Keratinocyte (primary cell): Measurements from ENCODE around the gene GTPBP6. TPM values are rescaled to one million over a fixed set of nuclear protein-coding genes. Genes with fewer than 3 reads are reported as not detected.
"Not testable (repeated sequence)": the region's sequence is repeated elsewhere in the genome, so short reads cannot be mapped to it uniquely, and the experiment has no call there.

ENCODE experiments used
- DNase-seq: peaks from one replicate; pipeline ENCODE4 v3.0.0-alpha.2; 2011; ENCODE audit warnings: low read depth, missing footprints, low spot score
- FAIRE-seq: peaks from 2 replicates; lab custom pipeline; 2011; peaks lifted over from hg19 to GRCh38; lab: Jason Lieb, UNC
- H2AFZ ChIP-seq: 2 replicates; pipeline ENCODE4 v1.6.0; 2012; ENCODE audit warnings: low read length, control low read depth, inconsistent platforms; ENCODE audit not compliant: control insufficient read depth
- H3K27ac ChIP-seq: 2 replicates; pipeline ENCODE4 v1.5.1; 2011; ENCODE audit warnings: low read length; ENCODE audit not compliant: control insufficient read depth, insufficient read depth
- H3K27me3 ChIP-seq: 3 replicates; pipeline ENCODE4 v1.6.0; 2011; ENCODE audit warnings: low read length; ENCODE audit not compliant: control insufficient read depth, insufficient read depth; ENCODE audit errors: extremely low read depth
- H3K36me3 ChIP-seq, 2 experiments: 2 replicates in 1 of 2; 3 replicates in 1 of 2; pipeline ENCODE4 v1.5.1; 2011; ENCODE audit warnings: low read length in 2 of 2, mild to moderate bottlenecking in 1 of 2; ENCODE audit not compliant: control insufficient read depth in 2 of 2, insufficient read depth in 2 of 2; ENCODE audit errors: extremely low read depth in 1 of 2
- H3K4me1 ChIP-seq: 3 replicates; pipeline ENCODE4 v1.5.1; 2011; ENCODE audit warnings: low read length; ENCODE audit not compliant: control insufficient read depth, insufficient read depth; ENCODE audit errors: extremely low read depth
- H3K4me2 ChIP-seq: 3 replicates; pipeline ENCODE4 v1.6.0; 2011; ENCODE audit warnings: low read depth, low read length; ENCODE audit not compliant: control insufficient read depth, insufficient read depth; ENCODE audit errors: extremely low read depth
- H3K4me3 ChIP-seq, 3 experiments: fragments of 200-600 bp in 1 of 3; sonication (generic) in 1 of 3; 2 replicates in 2 of 3; 3 replicates in 1 of 3; pipeline ENCODE4 v1.5.1; 2011 to 2016; ENCODE audit warnings: low read length in 3 of 3, mild to moderate bottlenecking in 3 of 3, control low read depth in 2 of 3, inconsistent platforms in 1 of 3, low read depth in 1 of 3, mixed read lengths in 1 of 3, mixed run types in 1 of 3, moderate library complexity in 1 of 3; ENCODE audit not compliant: control insufficient read depth in 2 of 3, insufficient read depth in 2 of 3; ENCODE audit errors: extremely low read depth in 1 of 3
- H3K79me2 ChIP-seq: 2 replicates; pipeline ENCODE4 v1.6.0; 2012; ENCODE audit warnings: low read length; ENCODE audit not compliant: control insufficient read depth, insufficient read depth
- H3K9ac ChIP-seq: 3 replicates; pipeline ENCODE4 v1.6.0; 2011; ENCODE audit warnings: low read length; ENCODE audit not compliant: control insufficient read depth, insufficient read depth; ENCODE audit errors: extremely low read depth
- H3K9me1 ChIP-seq: 3 replicates; pipeline ENCODE4 v1.6.0; 2011; ENCODE audit warnings: low read length; ENCODE audit not compliant: control insufficient read depth, insufficient read depth; ENCODE audit errors: extremely low read depth
- H3K9me3 ChIP-seq: 2 replicates; pipeline ENCODE4 v1.5.1; 2012; ENCODE audit warnings: low read depth, low read length; ENCODE audit not compliant: control insufficient read depth
- H4K20me1 ChIP-seq: 3 replicates; pipeline ENCODE4 v1.6.0; 2011; ENCODE audit warnings: low read length; ENCODE audit not compliant: control insufficient read depth, insufficient read depth; ENCODE audit errors: extremely low read depth
- EZH2 ChIP-seq: IDR thresholded peaks from one replicate; pipeline ENCODE4 v1.6.1; 2012; ENCODE audit warnings: inconsistent platforms, mild to moderate bottlenecking, low read length, moderate library complexity
- dilution Hi-C: fragments of 300-500 bp; cut with MboI; formaldehyde crosslinking; loops from one replicate; pipeline ENCODE4 v1.7.0; 2020; ENCODE audit warnings: low sequenced_read_pairs; ENCODE audit not compliant: extremely low pct_ligation_motif_present
- polyA plus RNA-seq, 5 experiments: library from polyadenylated mRNA; depleted of rRNA in 3 of 5; stranded (reverse) in 3 of 5; stranded (forward) in 1 of 5; unstranded in 1 of 5; fragments of >200 nt; gene quantifications; 1 replicate in 1 of 5; 2 replicates in 3 of 5; 3 replicates in 1 of 5; pipeline versions ENCODE4 v1.2.1 to v1.2.3, GENCODE V29; 2011 to 2012; ENCODE audit warnings: missing spikeins in 2 of 5, low read depth in 1 of 5, low replicate concordance in 1 of 5
- TF ChIP-seq, protein P1 (sequence below), 3 experiments: IDR thresholded peaks in 1 of 3; conservative IDR thresholded peaks in 1 of 3; optimal IDR thresholded peaks in 1 of 3; 2 replicates in 2 of 3; 3 replicates in 1 of 3; pipeline versions ENCODE3 to v1.5.1; 2011; ENCODE audit warnings: low read length in 3 of 3, mild to moderate bottlenecking in 3 of 3, moderate library complexity in 2 of 3, control low read depth in 1 of 3, inconsistent platforms in 1 of 3; ENCODE audit not compliant: insufficient read depth in 2 of 3; ENCODE audit errors: extremely low read depth in 1 of 3

GTPBP6 gene
- polyA plus RNA-seq, 1 donor (not counting 4 experiments of a cell fraction or from before 2014, with no cell fraction given), result 16.7 TPM

DNA sequence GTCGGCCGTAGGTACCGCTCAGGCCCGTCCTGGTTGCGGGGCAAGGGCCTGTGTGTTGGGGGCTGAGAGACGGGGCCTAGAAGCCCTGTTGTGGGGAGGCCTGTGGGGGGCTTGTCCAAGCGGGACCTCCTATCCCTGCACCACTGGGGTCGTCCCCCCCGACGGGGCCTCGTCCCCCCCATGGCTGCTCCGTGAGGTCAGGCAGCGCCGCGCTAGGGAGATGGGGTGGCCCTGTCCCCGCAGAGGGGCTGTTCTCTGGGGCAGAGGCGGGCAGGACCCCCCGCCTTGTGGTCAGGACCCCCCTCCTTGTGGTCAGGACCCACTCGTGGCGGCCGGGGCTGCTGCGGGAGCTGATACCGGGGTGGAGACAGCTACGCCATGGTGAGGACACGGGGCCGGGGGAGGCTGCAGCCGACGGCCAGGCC is 12.1 kb upstream of the GTPBP6 start:
- Histone ChIP-seq H3K9ac (no peak overlapping the region), H2AFZ (no peak overlapping the region), H3K9me1 (no peaks in the 10 kb centered on the region), H3K27ac (no peak overlapping the region), H3K4me3 (no peak overlapping the region), H3K79me2 (no peaks in the 10 kb centered on the region), H3K4me2 (no peak overlapping the region), H3K27me3 (peaks cover 11% of the 10 kb centered on the region), H3K9me3 (no peaks in the 10 kb centered on the region), H3K36me3 (peaks cover 0 to 2% of the 10 kb centered on the region in 2 experiments), H3K4me1 (no peaks in the 10 kb centered on the region), H4K20me1 (no peaks in the 10 kb centered on the region)
- DNase-seq (no peak), FAIRE-seq (no peak)
- dilution Hi-C loops, result no loop called here
- TF ChIP-seq, protein P1, sequence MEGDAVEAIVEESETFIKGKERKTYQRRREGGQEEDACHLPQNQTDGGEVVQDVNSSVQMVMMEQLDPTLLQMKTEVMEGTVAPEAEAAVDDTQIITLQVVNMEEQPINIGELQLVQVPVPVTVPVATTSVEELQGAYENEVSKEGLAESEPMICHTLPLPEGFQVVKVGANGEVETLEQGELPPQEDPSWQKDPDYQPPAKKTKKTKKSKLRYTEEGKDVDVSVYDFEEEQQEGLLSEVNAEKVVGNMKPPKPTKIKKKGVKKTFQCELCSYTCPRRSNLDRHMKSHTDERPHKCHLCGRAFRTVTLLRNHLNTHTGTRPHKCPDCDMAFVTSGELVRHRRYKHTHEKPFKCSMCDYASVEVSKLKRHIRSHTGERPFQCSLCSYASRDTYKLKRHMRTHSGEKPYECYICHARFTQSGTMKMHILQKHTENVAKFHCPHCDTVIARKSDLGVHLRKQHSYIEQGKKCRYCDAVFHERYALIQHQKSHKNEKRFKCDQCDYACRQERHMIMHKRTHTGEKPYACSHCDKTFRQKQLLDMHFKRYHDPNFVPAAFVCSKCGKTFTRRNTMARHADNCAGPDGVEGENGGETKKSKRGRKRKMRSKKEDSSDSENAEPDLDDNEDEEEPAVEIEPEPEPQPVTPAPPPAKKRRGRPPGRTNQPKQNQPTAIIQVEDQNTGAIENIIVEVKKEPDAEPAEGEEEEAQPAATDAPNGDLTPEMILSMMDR (optimal IDR thresholded peaks at IDR 0.05 in 1 of 3, IDR thresholded peaks at IDR 0.05 in 1 of 3, conservative IDR thresholded peaks at IDR 0.05 in 1 of 3; ENCODE audit: extremely low read depth in 1 of 3, insufficient read depth in 2 of 3, low read length in 3 of 3), result no peak
- no peak for TF ChIP-seq EZH2

DNA sequence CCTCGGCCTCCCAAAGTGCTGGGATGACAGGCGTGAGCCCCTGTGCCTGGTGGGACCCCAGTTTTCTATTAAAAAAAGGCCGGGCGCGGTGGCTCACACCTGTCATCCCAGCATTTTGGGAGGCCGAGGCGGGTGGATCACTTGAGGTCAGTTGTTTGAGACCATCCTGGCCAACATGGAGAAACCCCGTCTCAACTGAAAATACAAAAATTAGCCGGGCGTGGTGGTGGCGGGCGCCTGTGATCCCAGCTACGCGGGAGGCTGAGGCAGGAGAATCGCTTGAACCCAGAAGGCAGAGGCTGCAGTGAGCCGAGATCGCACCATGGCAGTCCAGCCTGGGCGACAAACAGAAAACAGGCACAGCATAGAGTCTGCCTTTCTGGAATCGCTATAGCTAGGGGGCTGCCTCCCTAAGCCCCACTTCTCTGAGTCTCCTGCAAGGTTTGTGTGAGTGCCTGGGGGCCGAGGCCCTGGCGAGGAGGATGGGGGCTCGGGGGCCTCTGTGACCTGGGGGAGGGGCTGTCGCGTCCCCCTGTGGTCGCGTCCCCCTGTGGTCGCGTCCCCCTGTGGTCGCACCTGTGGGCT is 11.6 kb upstream of the GTPBP6 start:
- H3K9me1 ChIP-seq, H4K20me1 ChIP-seq, H3K9ac ChIP-seq, H3K4me2 ChIP-seq, H3K4me1 ChIP-seq, H2AFZ ChIP-seq, H3K36me3 ChIP-seq, DNase-seq, dilution Hi-C loops, H3K9me3 ChIP-seq, H3K27ac ChIP-seq, H3K4me3 ChIP-seq, H3K79me2 ChIP-seq, FAIRE-seq: not testable (repeated sequence)
- peaks cover 11% of the 10 kb centered on the region for H3K27me3 ChIP-seq
